Measurements from ENCODE around the gene ALDOA.
A peak's percentile ranks its signal among the peaks of the same experiment; 100 is the strongest.

DNA sequence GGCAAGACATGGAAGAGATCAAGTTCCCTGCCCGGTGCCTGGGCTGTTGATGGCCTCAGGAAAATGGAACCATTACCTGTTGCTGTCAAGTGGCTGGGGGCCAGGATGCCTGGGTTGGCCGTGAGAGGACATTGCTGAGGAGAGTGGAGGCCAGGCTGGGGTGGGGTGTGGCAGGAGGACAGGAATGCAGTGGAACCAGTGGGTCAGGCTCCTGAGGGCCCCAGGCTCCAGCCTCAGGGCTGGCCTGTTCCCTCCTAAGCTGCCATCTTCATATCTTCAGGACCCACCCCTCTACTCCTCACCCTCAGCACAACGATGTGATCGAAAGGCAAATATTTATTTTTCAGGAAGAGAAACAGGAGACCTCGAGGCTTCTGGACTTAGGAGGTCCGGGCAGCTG, 38.9 kb downstream of the ALDOA start:
- TF ChIP-seq, protein P1, sequence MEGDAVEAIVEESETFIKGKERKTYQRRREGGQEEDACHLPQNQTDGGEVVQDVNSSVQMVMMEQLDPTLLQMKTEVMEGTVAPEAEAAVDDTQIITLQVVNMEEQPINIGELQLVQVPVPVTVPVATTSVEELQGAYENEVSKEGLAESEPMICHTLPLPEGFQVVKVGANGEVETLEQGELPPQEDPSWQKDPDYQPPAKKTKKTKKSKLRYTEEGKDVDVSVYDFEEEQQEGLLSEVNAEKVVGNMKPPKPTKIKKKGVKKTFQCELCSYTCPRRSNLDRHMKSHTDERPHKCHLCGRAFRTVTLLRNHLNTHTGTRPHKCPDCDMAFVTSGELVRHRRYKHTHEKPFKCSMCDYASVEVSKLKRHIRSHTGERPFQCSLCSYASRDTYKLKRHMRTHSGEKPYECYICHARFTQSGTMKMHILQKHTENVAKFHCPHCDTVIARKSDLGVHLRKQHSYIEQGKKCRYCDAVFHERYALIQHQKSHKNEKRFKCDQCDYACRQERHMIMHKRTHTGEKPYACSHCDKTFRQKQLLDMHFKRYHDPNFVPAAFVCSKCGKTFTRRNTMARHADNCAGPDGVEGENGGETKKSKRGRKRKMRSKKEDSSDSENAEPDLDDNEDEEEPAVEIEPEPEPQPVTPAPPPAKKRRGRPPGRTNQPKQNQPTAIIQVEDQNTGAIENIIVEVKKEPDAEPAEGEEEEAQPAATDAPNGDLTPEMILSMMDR (IDR thresholded peaks at IDR 0.05): no peak
- peak in 1 of 4 donors; percentile 24 for TF ChIP-seq EP300 (IDR thresholded peaks at IDR 0.05)
